GM19397 (cell line): ENCODE measurements around the gene EXOC6B.

Source experiments
- ATAC-seq: cut with Tn5 transposase; IDR thresholded peaks from one replicate; pipeline ENCODE4 v1.9.1; 2021; ENCODE audit warnings: mild to moderate bottlenecking, moderate library complexity; ENCODE audit not compliant: unreplicated experiment

The EXOC6B gene

DNA sequence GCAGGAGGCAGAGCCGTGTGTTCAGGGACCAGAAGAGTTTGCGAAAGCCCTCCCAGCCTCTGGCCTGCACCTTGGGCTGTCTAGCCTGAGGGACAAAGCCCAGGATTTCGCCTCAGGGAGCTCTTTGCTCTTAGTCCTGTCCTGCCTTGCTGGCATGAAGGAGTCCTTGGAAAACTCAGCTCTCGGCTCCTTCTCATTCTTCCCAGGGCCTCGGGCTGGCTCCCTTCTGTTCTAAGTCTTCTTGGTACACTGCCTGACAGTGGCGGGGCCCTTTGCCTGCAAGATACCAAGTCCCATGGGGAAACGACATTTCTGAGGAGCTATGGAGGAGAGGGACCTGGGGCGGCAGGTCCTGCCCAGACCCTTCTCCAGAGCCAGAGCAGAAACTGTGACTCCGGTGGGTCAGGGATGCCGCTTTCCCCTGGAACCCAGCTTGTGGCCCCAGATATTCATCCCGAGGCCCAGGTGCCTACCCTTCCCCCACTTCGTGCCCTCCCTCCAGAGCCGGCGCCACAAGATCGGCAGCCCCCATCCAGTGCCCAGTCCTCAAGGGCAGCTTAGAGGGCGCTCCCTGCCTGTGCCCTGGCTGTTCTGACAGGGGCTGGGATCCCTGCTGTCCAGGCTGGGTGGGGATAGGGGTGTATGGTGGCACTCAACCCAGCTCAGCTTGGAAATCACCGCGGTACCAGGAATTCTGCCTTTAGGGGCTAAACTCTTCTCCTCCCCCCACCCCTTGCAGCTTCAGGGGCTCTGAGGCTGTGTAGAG is 672.6 kb downstream of the EXOC6B start:
- ATAC-seq = no peak

DNA sequence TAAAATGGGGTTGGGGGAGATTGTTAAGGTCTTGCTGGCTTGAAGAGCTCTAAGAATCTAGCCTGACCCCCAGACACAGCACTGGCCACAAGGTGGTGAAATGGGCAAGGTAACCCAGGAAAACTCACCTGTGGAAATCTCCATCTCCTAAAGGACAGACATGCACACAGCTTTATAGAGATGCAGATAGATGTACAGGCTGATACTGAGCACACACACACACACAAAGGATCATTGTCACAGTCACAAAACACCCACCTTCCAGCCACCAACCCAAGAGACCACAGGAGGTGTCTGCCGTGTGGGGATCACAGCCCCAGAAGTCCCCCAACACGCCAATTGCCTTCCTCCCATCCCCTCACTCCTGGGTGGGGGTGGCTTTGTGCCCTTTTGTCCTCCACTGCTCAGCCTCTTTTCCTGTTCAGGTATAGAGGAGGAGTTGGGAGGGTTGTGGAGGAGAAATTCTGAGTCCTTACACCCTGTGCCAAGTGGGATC is 674.9 kb downstream of the EXOC6B start:
- ATAC-seq = no peak

DNA sequence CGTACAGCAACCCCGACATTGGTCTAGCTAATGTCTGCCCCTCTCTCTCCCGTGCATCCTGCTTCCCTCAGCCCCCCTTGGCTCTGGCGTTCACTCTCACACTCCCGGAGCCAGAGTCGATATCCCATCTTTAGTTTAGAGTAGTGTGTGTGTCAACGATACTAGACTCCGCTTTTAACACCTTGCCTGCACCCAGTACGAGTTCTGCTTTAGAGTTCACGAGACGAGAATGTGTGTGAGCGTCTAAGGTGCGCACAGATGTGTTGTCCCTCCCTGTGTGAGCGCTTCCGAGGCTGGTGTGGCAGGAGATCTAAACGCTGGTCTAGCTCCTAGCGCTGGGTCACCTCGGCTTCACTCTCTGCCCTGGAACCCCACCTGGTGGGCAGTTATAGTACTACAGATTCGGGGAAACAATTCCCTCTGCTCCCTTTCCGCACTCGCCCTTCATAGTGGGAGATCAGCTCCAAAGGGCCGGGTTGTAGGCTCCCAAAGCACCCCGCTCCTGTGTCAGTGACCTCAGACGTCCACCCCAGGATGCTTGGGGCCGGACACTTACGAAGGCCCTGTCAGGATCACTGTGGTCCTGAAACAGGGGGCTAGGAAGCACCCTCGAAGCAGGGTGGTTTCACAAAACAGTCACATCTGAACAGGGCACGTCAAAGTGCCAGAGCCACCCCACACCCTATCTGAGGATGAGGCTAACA is 675.5 kb downstream of the EXOC6B start:
- ATAC-seq = peak; percentile 65

DNA sequence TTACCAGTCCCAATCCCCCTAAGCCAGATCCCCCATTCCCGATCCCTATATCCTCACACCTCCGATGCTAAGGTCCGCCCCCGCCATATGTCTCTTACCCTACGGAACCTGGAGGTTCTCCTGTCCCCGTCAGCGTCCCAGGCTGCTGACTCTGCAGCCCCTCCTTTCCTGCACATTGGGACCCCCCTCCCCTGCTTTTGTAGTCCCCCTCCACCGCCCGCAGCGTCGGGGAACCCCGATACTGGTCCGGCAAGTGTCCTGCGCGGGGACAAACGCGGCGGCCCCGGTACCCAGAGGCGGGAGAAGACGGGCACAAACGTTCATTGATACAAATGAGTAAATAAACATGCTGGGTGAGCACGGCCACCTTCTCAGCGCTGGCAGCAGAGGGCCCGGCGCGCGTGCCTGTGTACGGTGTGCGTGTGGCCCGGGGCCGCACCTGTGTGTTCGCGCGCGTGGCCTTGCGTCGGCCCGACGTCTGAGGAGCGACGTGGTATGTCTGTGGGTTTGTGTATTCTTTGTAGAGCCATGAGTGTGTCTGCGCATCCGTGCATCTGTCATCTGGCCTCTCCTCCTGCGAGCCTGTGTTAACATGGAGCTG is 676.2 kb downstream of the EXOC6B start:
- no peak for ATAC-seq

DNA sequence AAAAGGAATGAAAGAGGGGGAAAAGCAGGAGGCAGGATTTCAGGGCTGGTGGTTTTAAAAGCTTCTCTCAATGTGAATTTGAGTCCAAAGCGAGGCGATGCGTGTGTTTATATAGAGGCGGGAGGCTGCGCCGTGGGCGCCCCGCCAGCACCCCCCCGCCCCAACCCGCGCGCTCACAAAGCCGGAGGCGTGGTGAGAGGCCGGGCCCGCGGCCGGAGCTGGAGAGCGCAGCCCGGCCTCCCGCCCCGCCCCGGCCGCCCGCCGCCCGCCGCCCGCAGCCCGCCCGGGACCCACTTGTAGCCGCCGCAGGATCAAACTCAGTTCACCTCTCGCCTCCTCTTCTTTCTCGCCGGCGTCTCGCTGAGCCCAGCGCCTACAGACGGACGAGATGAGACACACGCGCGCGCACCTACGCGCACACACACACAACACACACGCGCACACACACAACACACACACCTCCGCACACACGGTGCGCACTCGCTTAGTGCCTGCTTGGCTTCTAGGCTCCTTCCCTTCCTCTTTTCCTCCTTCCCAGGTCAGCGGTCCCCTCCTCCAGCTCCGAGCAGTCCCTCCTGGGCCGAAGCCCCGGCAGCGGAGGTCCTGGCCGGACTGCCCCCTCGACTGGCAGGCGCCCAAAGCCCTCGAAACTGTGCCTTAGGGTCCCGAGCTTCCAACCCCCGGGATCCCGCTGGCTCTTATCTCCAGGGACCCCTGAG is 676.8 kb downstream of the EXOC6B start:
- no peak for ATAC-seq

DNA sequence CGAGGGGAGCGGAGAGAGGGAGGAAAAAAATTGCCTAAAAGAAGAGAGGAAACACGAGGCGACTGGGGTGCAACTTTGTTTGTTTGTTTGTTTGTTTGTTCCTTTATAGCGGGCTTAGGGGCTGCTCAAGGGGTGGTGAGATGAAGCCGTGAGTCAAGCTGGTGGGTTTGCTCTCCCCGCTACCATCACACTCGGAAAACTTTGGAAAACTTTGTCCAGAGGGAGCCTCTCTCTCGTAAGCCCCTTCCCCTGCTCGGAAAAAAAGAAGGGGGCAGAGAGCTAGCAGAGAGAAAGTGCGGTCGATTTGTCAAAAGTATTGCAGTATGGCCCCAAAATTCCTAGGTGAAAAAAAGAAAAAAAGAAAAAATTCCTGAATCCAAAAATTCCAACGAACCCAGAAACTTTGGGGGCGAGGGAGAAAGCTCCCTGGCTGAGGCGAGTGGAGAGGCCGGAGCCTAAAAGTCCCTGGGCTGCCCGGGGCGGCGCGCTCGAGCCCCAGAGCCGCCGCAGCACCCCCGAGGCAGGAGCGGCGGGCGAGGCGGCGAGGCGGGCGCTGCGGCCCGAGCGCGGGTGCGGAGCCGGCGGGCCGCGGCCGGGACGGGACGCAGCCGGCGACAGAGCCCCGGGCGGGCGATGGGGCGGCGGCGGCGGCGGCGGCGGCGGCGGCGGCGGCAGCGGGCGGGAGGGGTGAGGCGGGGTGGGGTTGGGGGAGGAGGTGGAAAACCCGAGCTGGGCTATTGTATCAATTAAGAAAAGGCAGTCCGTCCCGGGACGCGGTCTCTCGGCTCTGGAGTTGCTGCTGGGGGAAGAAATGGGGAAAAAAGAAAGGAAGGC is 677.6 kb downstream of the EXOC6B start:
- ATAC-seq = no peak

DNA sequence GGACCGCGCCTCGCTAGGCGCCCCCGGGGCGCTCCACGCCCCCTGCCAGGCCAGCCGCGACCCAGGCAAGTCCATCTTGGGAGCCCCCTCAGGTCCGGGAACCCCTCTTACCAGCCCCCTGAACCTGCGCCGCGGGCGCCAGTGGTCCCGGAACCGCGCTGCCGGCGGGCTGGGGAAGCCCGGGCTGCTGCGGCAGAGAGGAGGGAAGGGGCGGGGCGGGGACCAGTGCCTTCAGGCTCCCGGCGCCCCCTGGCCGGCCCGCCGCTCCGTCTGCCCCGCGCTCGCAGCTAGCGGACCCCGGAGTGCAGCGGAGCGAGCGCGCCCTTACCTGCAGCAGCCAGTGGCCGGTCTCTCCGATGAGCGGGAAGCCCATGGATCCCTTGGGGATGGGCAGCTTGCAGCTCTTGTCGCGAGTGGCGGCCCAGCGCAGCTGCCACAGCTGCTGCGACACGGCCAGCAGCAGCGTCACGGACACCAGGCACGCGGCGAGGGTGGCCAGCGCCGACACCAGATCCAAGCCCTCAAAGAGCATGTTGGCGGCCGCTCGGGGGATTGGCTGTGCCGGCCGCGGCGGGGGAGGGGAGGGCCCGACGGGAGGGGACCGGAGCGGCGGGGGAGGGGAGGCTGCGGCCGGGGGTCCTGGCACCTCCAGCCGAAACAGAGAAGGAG is 678.4 kb downstream of the EXOC6B start, which contains the start of gene CYP26B1:
Gene CYP26B1, minus strand, starts transcription at position 560 of the 669 bp plus-strand sequence. Its CDS starts 28 bp downstream, at position 532.
- no peak for ATAC-seq

DNA sequence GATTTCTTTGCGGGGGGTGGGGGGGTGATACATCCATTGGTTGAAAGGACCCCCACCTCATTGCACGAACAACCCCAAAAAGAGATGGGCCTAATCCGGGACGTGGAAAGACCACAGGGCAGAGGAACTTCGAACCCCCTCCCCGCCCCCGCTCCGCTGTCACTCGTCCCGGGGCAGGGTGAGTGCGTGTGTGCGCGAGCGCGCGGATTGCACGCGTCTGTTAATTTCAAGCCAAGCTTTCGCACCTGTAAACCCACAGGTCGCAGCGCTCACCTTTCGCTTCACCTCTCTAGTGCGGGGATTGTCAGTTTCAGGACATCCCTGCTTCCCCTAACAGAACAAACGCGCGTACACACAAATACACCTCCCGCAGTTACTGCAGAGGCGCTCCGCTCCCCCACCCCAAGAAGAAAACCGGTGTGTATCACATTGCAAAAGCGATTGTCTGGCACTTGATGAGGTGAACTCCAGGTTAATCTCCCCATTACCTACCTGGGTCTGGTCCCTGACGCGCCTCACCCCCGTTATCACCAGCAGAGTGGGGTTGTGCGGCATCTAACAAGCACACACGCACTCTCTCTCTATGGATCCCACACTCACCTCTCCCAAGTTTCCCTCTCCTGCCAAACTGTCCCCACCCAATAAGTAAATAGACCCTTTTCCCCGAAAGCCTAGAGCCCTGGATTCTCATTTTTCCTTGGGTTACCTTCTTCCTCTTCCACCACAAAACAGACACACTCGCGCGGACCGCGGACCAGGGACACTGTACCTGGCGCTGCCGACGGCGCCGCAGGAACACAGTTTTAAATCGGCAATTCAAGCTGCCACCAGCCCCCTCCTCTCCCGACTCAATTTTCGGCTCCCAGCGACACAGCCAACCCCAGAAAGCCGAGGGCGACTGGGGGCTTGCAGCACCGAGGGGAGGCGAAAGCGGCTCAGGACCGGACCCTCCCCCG is 679.2 kb downstream of the EXOC6B start:
- ATAC-seq = no peak

DNA sequence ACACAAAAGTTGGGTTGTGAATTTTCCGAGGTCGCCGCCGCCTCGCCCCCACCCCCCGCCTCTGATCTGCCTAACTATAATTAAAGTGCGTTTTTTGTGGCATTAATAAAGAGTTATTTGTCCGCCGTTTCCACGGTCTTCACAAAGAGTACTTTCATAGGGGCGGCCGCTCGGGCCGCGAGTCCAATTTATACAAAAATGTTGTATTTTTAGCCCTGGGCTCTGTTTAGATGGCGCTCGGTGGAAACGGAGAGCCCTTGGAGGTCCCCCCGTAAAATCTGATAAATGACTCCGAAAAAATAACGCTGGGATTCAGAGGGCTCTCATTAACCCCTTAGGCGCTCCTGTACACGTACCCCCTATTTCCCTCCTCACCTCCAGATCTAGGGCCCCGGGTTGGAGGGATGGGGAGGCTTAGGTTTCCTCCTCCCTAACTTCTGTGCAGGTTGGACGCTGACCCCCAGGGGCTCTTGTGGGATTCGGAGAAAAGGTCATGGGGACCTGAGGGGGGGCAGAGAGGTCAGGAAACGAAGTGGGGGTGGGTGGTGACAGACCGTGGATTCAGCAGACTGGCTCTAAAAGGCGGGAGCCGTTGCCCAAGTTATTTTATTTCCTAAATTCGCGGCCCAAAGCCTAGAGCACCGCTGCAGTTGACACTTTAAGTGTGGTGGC is 680.0 kb downstream of the EXOC6B start:
- ATAC-seq = no peak

DNA sequence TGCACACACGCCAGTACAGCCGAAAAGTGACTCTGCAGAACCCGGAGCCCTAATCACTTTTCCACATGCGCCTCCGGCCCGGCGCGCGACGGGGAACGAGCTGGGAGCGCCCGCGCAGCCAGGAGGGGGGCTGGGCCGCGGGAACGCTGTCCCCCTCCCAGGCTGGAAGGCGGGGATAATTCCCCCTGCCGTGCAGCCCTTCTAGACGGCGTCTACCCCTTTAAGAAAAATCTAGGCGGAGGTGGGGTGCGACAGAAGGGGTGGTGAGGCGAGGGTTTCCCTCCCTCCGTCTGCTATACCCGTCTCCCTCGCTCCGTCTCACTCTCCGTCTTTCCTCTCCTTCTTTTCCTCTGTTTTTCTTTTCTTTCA is 680.6 kb downstream of the EXOC6B start:
- ATAC-seq = no peak

DNA sequence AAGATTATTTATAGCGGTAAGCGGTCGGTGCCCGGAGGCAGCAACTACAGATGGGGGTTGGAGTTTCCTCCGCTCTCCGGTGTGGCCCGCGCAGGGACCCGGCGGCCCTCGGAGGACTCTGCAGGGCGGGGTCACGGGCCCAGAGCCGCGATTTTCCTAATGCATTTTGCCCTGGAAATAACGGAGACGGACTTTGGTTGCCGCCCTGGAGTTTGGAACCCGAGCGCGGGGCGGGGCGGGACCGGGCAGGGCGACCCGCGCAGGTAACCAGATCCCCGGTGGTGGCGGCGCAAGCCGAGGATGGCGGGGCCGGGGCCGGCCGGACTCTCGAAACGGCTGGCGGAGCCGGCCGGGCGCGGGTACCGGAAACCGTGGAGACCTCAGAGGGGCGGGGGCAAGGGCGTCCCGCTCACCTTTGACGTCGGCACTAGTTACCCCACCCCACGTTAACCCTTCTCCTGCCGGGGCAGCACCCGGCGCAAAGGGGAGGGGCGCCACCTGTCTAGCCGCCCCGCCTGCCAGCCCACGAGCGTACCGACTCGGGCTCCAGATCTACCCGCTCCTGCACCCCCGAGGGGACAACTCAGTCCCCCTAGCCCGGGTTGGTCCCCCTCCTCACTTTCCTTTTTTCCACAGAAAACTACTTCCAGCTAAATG is 681.1 kb downstream of the EXOC6B start:
- ATAC-seq = no peak

DNA sequence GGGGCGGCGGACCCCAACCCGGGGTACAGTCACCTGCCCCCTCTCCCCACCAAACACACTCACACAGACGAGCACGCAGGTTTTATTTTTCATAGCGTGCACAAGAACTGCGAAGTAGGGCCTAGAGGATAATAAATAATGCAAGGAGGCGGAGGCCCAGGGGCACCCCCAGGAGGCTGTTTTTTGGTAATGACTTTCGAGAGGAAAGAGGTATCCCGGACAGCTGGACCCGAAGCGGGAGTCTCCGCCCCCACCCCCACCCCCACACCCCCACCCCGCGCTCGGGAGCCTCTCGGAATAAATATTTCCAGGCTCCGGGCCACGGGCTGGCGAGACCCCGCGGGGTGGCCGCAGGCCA is 681.6 kb downstream of the EXOC6B start:
- no peak for ATAC-seq

DNA sequence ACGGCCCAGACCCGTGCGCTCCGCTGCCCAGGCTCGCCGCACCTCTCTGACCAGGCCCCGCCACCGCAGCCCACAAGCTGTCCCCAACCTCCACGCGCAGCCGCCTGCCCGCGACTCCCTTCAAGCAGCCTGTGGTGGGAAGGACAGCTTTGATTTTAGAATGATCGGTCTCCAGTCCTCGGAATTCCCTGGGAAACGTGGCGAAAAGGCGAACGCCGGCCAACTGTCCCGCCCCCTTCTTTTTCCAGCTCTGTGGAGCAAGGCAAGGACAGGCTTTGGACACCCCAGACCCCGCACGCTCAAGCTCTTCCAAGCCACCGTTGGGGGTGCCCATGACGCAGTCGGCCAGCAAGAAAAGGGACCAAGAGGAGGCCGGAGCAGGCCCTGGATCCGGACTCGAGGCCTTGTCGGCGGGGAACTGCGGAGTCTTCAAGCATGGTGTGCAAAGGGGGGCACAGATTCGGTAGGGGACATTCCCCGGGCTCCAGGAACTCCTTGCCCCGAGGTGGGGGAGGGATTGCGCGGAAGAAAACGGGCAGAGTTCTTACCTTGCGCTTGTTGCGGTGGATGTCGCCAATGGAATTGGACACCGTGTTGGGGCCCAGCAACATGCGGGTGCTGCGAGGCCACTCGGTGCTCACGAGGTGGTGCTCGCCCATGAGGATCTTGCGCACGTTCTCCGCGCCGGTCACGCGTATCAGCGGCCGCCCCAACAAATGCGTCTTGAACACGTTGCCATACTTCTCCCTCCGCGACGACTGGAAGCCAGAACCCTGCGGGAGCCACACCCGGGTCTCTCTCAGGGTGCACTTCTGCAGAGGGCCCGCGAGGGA is 682.2 kb downstream of the EXOC6B start:
- ATAC-seq = no peak

DNA sequence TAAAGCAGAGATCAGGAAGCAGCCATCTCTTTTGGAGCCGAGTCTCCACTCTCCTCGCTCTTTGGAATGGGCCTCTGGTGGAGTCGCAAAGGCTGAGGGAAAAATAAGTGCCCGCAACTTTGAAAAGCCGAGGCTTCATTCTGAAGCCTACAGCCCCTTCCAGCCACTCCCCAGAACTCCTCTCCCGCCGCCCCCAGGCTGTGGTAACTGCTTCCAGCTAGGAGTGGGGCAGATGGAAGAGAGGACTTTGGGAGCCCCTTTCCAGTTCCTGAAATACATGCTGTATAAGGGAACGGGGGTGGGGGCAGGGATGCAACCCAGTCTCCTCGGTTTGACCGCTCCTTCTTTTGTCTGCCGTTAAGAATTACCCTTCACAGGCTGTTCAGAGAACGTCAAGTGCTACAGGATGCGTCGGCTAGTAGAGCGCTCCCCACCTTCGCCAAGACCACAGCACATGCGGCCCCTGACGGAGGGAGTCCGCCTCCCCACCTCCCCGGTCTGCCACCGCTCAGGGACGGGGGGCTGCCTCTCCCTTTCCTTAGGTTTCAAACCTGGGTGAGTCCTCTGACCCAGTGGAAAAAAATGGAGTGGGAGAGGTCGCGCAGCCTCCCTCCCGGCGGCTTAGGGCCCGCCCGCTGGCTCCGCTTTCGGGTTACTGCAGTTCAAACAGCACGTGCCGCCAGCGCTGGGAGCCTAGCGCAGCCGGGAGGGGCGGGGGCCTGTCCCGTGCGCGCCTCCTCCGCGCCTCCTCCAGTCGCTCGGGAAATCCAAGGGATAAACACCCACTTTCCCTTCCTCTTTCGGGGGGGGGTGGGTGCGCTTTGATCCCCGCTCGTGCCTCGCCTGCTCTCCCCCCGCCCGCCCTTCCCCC is 683.0 kb downstream of the EXOC6B start:
- no peak for ATAC-seq

DNA sequence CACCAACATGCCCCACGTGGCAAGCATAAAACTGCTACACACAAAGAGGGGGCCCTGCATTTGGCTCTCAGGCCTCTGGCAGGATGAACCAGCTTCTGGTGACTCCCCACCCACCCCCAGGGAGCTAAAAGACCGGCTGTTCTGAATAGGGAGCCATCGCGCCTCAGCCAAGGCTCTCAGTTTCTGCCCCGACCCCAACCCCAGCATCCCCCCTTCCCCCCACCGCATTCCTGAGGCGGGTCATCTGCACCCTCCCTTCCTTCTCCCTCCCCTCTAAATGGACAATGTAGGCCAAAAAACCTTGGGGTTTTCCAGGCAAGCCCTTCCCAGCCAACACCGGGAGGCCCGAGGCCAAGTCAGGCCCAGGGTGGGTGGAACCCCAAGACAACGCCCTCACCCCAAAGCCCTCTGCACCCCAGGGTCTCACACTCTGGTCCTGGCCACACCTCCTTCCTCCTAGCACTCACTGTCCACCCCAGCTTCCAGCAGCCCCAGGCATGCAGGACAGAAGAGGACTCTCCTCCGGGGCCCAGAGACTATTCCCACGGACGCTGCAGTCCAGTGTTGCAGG is 683.9 kb downstream of the EXOC6B start:
- no peak for ATAC-seq
